PFSK-1 (cell line): ENCODE data around the gene LPCAT1.

Source experiments
- FOXP2 ChIP-seq: optimal IDR thresholded peaks from 2 replicates; pipeline ENCODE3; 2011; ENCODE audit warnings: borderline replicate concordance, control low read depth, inconsistent platforms; ENCODE audit not compliant: insufficient read depth; ENCODE audit errors: extremely low read length, extremely low read depth
- POLR2AphosphoS5 ChIP-seq: IDR thresholded peaks from 2 replicates; pipeline ENCODE4 v1.6.1; 2012; ENCODE audit warnings: low read depth, mild to moderate bottlenecking, control low read depth, low read length, moderate library complexity
- SIN3A ChIP-seq: IDR thresholded peaks from 2 replicates; pipeline ENCODE4 v1.6.1; 2012; ENCODE audit warnings: mild to moderate bottlenecking, low read length, moderate library complexity, borderline replicate concordance; ENCODE audit not compliant: insufficient read depth
- TAF1 ChIP-seq: IDR thresholded peaks from 2 replicates; pipeline ENCODE4 v1.6.1; 2012; ENCODE audit warnings: low read length, control low read depth, borderline replicate concordance; ENCODE audit not compliant: insufficient read depth
- TF ChIP-seq, protein P1 (sequence below), 2 experiments: IDR thresholded peaks; 2 replicates each; pipeline versions ENCODE4 v1.6.1 to v1.8.0; 2011 to 2012; ENCODE audit warnings: low read depth in 2 of 2, low read length in 2 of 2, control low read depth in 1 of 2, inconsistent platforms in 1 of 2, mild to moderate bottlenecking in 1 of 2, moderate library complexity in 1 of 2; ENCODE audit not compliant: insufficient read depth in 1 of 2

Gene LPCAT1

DNA sequence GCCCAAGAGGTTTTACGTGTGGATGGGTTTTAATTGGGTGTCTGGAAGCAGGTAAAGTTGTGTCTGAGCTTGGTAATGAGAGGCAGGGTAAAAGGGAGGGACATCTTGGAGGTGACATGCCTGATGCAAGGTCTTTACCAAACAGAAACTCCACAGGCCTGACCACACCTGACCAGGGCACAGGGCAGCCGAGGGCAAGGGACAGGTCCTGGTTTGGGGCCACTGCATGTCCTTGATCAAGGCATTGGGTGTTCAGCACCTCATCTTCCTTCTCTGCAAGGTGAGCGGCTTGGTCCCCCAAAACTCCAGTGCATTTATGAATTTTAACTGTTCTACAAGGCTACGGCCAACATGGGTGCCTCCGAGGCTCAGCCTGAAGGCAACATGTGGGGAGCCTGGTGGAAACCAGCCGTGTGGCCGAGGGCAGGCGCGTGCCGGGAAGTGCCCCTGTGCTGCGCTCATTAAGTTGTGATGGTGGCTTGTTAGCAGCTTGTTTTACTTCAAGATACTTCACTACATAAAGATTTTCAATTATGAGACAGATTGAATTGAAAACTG, 30.7 kb upstream of the LPCAT1 start:
- TF ChIP-seq POLR2AphosphoS5: no peak
- no peak for TF ChIP-seq SIN3A
- no peak for TF ChIP-seq TAF1
- TF ChIP-seq, protein P1, sequence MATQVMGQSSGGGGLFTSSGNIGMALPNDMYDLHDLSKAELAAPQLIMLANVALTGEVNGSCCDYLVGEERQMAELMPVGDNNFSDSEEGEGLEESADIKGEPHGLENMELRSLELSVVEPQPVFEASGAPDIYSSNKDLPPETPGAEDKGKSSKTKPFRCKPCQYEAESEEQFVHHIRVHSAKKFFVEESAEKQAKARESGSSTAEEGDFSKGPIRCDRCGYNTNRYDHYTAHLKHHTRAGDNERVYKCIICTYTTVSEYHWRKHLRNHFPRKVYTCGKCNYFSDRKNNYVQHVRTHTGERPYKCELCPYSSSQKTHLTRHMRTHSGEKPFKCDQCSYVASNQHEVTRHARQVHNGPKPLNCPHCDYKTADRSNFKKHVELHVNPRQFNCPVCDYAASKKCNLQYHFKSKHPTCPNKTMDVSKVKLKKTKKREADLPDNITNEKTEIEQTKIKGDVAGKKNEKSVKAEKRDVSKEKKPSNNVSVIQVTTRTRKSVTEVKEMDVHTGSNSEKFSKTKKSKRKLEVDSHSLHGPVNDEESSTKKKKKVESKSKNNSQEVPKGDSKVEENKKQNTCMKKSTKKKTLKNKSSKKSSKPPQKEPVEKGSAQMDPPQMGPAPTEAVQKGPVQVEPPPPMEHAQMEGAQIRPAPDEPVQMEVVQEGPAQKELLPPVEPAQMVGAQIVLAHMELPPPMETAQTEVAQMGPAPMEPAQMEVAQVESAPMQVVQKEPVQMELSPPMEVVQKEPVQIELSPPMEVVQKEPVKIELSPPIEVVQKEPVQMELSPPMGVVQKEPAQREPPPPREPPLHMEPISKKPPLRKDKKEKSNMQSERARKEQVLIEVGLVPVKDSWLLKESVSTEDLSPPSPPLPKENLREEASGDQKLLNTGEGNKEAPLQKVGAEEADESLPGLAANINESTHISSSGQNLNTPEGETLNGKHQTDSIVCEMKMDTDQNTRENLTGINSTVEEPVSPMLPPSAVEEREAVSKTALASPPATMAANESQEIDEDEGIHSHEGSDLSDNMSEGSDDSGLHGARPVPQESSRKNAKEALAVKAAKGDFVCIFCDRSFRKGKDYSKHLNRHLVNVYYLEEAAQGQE (IDR thresholded peaks at IDR 0.05; ENCODE audit: insufficient read depth in 1 of 2, low read depth in 2 of 2, low read length in 2 of 2): no peak
- no peak for TF ChIP-seq FOXP2

DNA sequence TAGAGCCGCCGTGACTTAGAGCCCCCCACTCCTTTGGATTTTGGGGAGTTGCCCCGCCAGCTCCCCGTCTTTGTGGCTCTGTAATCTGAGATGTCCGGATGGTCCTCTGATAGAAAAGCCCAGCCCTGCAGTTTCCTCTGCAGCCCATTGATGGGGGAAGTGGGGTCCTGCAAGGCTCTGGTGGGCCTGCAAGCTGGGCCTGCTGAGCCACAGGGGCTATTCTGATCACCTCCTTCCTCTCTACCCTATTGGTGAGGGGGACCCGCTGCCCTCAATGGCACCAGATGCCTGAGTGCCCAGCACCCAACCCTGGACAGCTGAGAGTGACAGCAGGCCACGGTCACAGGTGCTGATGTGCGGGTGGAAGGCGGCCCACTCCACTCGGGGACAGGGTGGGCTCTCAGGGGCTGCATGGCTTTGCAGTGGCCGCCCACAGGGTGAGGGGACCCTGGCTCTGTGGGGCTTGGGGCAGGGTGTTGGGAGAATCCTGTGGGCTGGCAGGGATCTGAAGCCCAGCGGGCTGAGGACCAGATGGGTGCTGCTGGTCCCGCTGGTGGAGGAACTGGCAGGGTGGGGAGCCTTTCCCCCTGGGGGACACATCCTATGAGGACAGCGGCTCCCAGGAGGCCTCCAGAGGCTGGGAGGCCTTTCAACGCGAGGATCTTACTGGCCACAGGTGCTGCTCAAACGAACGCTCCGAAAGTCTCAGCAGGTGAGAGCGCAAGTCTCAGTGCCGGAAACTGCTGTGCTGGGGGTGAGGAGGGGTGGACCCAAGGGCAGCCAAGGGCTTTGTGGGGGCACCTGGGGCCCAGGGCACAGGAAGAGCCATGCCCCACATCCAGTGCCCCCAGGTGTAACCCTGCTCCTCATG, 30.0 kb upstream of the LPCAT1 start:
- TF ChIP-seq, protein P1 (IDR thresholded peaks at IDR 0.05; ENCODE audit: insufficient read depth in 1 of 2, low read depth in 2 of 2, low read length in 2 of 2): no peak
- TF ChIP-seq POLR2AphosphoS5 (no peak), FOXP2 (no peak), TAF1 (no peak), SIN3A (no peak)

DNA sequence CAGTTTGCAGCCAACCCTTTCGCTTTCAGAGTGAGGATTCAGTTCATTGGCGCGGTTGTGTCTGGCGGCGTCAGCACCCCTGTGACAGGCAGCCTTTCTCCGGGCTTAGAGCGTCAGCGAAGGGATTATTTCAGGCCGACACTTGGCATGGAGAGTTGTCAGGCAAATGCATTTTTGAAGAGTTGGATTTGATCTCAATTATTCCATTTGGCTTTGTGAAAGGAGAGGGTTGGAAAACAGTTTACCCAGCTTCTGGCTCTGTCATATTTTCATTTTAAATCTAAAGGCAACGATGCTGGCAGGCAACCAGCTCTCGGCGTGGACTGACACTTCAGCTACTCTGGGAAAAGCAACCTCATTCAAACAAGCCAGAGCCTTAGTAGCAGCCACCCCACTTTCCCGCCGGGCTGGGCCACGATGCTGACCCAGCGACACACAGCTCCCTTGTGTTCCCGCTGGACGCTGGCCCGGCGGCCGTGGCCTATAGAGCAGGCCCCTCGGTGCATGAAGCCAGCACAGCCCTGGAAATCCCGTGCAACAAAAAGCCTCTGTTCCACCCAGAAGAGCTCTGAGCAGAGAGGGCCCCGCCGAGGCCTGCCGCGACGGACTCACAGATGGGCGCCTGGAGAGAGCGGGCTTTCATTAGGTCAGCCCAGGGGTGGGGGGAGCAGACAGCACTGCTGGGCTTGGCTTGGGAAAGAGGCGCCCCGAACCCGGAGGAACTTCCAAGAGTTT, 28.9 kb upstream of the LPCAT1 start:
- TF ChIP-seq POLR2AphosphoS5 (no peak), FOXP2 (no peak), SIN3A (no peak), TAF1 (no peak)
- TF ChIP-seq, protein P1 (IDR thresholded peaks at IDR 0.05; ENCODE audit: insufficient read depth in 1 of 2, low read depth in 2 of 2, low read length in 2 of 2): no peak

DNA sequence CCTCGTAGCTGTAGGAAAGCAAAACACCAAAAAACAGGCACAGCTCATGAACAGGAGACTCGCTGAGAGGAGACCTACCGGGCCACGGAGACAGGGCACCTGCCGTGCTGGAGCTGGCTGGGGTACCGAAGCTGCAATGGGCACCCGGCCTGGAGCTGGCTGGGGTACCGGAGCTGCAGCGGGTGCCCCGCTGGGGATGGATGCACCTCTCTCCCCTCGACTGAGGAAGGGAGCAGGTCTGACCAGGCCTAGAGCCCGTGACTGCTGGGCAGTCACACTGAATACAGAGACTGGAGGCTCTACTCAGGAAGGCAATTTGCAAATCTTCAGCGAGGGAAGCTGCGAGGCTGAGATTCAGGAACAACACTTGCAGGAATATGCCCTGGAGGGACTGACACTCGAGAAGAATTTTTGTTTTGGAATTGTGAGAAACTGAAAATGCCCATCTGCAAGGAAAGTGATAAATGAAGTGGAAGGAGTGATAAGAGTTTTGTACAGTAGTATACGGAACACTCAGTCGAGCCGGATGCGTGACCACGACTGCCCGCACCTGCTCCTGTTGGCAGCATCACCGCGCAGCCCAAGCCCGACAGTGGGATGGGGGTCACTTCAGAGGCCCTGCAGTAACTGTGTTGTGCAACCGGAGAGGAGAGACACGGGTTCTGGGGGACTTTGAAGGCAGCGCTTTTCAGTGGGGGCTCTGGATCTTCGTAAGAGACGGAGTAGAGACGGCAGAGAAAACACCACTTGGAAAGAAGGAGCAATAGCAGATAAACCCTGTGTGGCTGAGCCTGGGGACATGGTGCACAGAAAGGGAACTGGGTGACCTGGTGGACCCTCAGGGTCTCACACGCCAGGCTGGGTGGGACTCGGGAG, 27.9 kb upstream of the LPCAT1 start:
- no peak for TF ChIP-seq FOXP2
- no peak for TF ChIP-seq TAF1
- no peak for TF ChIP-seq SIN3A
- TF ChIP-seq, protein P1 (IDR thresholded peaks at IDR 0.05; ENCODE audit: insufficient read depth in 1 of 2, low read depth in 2 of 2, low read length in 2 of 2): no peak
- TF ChIP-seq POLR2AphosphoS5: no peak
